GM12872 (cell line): Measurements from ENCODE around the gene FLOT2.
A peak's percentile ranks its signal among the peaks of the same experiment; 100 is the strongest.

ENCODE experiments used
- TF ChIP-seq, protein P1 (sequence below): IDR thresholded peaks from 3 replicates; pipeline ENCODE4 v1.5.1; 2011; ENCODE audit warnings: low read depth, mild to moderate bottlenecking, low read length, moderate library complexity; ENCODE audit not compliant: insufficient read depth

FLOT2 gene, protein sequence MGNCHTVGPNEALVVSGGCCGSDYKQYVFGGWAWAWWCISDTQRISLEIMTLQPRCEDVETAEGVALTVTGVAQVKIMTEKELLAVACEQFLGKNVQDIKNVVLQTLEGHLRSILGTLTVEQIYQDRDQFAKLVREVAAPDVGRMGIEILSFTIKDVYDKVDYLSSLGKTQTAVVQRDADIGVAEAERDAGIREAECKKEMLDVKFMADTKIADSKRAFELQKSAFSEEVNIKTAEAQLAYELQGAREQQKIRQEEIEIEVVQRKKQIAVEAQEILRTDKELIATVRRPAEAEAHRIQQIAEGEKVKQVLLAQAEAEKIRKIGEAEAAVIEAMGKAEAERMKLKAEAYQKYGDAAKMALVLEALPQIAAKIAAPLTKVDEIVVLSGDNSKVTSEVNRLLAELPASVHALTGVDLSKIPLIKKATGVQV

GRCh38 chr17:28896884-28897768, at the start of gene FLOT2:
Gene FLOT2 (minus strand): TSS chr17:28897733. CDS start chr17:28897574, 159 bp downstream.
- TF ChIP-seq, protein P1, sequence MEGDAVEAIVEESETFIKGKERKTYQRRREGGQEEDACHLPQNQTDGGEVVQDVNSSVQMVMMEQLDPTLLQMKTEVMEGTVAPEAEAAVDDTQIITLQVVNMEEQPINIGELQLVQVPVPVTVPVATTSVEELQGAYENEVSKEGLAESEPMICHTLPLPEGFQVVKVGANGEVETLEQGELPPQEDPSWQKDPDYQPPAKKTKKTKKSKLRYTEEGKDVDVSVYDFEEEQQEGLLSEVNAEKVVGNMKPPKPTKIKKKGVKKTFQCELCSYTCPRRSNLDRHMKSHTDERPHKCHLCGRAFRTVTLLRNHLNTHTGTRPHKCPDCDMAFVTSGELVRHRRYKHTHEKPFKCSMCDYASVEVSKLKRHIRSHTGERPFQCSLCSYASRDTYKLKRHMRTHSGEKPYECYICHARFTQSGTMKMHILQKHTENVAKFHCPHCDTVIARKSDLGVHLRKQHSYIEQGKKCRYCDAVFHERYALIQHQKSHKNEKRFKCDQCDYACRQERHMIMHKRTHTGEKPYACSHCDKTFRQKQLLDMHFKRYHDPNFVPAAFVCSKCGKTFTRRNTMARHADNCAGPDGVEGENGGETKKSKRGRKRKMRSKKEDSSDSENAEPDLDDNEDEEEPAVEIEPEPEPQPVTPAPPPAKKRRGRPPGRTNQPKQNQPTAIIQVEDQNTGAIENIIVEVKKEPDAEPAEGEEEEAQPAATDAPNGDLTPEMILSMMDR = peak; percentile 42; the same call in 2 of the 3 replicates

- TF ChIP-seq, protein P1 = no peak
Observed at GRCh38 chr17:28946239-28946638, 48.7 kb upstream of the FLOT2 start.

- TF ChIP-seq, protein P1 = no peak
Observed at GRCh38 chr17:28944862-28945741, 47.6 kb upstream of the FLOT2 start.

DNA sequence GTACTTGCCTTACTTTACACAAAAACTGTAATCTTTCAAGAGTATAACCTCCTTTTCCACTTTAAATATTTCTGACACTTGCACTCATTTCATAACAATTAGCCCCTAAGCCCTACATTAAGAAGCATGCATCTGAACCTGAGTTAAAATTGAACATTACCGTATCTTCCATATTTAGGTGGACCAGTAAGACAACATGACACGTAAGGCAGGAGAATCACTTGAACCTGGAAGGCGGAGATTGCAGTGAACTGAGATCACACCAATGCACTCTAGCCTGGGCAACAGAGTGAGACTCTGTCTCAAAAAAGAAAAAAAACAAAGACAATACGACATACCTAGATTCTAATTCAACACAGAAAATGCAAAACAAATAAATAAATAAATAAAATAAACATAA, 46.8 kb upstream of the FLOT2 start:
- TF ChIP-seq, protein P1 = no peak

- TF ChIP-seq, protein P1 = no peak
Observed at GRCh38 chr17:28942925-28943324, 45.4 kb upstream of the FLOT2 start.

DNA sequence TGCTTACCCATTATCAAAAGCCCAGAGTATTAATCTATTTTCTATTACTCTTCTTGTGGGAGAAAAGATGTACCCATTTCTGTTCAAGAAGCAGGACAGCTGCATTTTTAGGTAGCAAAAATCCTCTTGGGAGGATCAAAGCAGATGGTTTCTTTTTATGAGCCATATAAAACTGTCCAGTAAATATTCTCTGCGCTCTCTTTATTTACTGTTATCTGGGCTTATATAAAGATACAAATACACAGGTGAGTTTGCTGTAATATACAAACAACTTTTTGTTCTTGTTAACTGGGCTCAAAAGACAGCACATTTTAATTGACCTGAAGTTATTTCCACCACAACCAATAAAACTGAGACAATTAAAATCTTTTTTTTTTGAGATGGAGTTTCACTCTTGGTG, 43.7 kb upstream of the FLOT2 start:
- TF ChIP-seq, protein P1 = no peak
